Smooth muscle cell (in vitro differentiated cells): Measurements from ENCODE around the gene DAGLB. TPM values are rescaled to one million over a fixed set of nuclear protein-coding genes. Genes with fewer than 3 reads are reported as not detected.

Experiments
- DNase-seq: peaks from one replicate; lab custom pipeline; 2025; ENCODE audit not compliant: unreplicated experiment; lab: John Stamatoyannopoulos, UW
- H2AFZ ChIP-seq: fragments of 200-600 bp; sonication (generic); 2 replicates; pipeline ENCODE4 v1.6.0; 2016; ENCODE audit warnings: antibody characterized with exemption, low read depth, mild to moderate bottlenecking
- H3F3A ChIP-seq: fragments of 200-600 bp; sonication (generic); 2 replicates; pipeline ENCODE4 v1.6.0; 2017; ENCODE audit warnings: antibody characterized with exemption, low read depth
- H3K27ac ChIP-seq: fragments of 200-600 bp; sonication (generic); 2 replicates; pipeline ENCODE4 v1.5.1; 2016; ENCODE audit warnings: low read depth, mild to moderate bottlenecking
- H3K27me3 ChIP-seq: fragments of 200-600 bp; sonication (generic); 2 replicates; pipeline ENCODE4 v1.6.1; 2016; ENCODE audit warnings: low read depth, mild to moderate bottlenecking
- H3K36me3 ChIP-seq: fragments of 200-600 bp; sonication (generic); 2 replicates; pipeline ENCODE4 v1.5.1; 2016; ENCODE audit warnings: low read depth
- H3K4me1 ChIP-seq: fragments of 200-600 bp; sonication (generic); 2 replicates; pipeline ENCODE4 v1.5.1; 2016; ENCODE audit warnings: low read depth
- H3K4me2 ChIP-seq: fragments of 200-600 bp; sonication (generic); 2 replicates; pipeline ENCODE4 v1.6.0; 2016; ENCODE audit warnings: mild to moderate bottlenecking
- H3K4me3 ChIP-seq: fragments of 200-600 bp; sonication (generic); 2 replicates; pipeline ENCODE4 v1.5.1; 2016; ENCODE audit warnings: mild to moderate bottlenecking
- H3K79me2 ChIP-seq: fragments of 200-600 bp; sonication (generic); 2 replicates; pipeline ENCODE4 v1.6.0; 2016; ENCODE audit warnings: low read depth, mild to moderate bottlenecking
- H3K9ac ChIP-seq: fragments of 200-600 bp; sonication (generic); 2 replicates; pipeline ENCODE4 v1.6.0; 2016; ENCODE audit warnings: low read depth
- H3K9me3 ChIP-seq: fragments of 200-600 bp; sonication (generic); replicated peaks from 2 replicates; pipeline ENCODE4 v1.5.1; 2016; ENCODE audit warnings: low read depth
- H4K20me1 ChIP-seq: fragments of 200-600 bp; sonication (generic); 2 replicates; pipeline ENCODE4 v1.6.0; 2016; ENCODE audit warnings: low read depth
- WGBS: methylation state at CpG from one replicate; pipeline ENCODE4 v1.1.7; 2016; ENCODE audit warnings: low lambda C conversion rate; 5-methylcytosine and 5-hydroxymethylcytosine counted together
- polyA plus RNA-seq: library from polyadenylated mRNA; unstranded; fragments of >200 nt; fragmentation: Nextera tagmentation; extraction: Ambion mirVana; gene quantifications from 2 replicates; pipeline ENCODE4 v1.2.1, GENCODE V29; 2016
- total RNA-seq: library from RNA; depleted of rRNA; stranded (reverse); fragments of >200 nt; gene quantifications from 2 replicates; pipeline ENCODE4 v1.2.3, GENCODE V29; 2014
- TF ChIP-seq, protein P1 (sequence below): fragments of 200-600 bp; sonication (generic); IDR thresholded peaks from 2 replicates; pipeline ENCODE4 v1.5.1; 2017; ENCODE audit warnings: borderline replicate concordance, mild to moderate bottlenecking, antibody characterized with exemption; ENCODE audit not compliant: insufficient read depth, poor library complexity, severe bottlenecking

Gene DAGLB
- total and polyA plus RNA-seq, 2 experiments from 2014 or later: 14.1 to 21.3 TPM

DNA sequence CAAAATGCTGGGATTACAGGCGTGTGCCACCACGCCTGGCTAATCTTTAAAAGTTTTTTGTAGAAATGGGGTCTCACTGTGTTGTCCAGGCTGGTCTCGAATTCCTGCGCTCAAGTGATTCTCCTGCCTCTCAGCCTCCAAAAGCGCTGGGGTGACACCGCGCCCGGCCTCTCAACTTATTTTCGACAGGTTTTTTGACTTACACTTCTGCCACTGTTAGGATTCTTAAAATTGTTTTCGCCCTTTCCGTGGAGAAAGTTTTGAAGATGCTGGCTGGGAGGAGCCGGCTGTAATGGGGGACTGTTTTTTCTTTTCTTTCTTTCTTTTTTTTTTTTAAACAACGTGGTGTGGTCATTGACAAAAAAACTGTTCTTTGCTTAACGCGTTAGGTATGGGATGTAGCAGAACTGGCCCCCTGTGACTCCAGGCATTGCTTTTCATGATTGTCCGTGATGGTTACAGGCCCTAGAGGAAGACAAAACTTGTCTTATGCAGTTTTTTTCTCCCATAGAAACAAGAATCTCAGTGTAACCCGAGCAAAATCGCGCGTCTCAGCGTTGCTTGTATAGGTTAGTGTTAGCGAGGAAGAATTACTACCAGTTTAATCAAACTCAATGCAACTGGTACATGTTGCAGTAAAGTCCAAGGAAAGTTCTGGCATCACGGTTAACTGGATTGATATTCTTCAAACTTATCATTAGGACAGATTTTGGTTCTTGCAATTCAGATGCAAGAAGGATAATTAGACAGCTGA is 72.2 kb downstream of the DAGLB start:
- Histone ChIP-seq H3K4me2 (peak overlapping the region; percentile 89), H3K9ac (peak overlapping the region; percentile 88), H3K27ac (peak overlapping the region; percentile 80), H3K4me3 (peak overlapping the region; percentile 92), H3F3A (peaks cover 7% of the 10 kb centered on the region), H3K4me1 (peaks cover 8% of the 10 kb centered on the region), H3K79me2 (peaks cover 58% of the 10 kb centered on the region), H4K20me1 (peaks cover 57% of the 10 kb centered on the region), H3K36me3 (no peaks in the 10 kb centered on the region), H3K9me3 (no peaks in the 10 kb centered on the region), H2AFZ (no peak overlapping the region), H3K27me3 (no peaks in the 10 kb centered on the region)
- DNase-seq: no peak
- TF ChIP-seq, protein P1, sequence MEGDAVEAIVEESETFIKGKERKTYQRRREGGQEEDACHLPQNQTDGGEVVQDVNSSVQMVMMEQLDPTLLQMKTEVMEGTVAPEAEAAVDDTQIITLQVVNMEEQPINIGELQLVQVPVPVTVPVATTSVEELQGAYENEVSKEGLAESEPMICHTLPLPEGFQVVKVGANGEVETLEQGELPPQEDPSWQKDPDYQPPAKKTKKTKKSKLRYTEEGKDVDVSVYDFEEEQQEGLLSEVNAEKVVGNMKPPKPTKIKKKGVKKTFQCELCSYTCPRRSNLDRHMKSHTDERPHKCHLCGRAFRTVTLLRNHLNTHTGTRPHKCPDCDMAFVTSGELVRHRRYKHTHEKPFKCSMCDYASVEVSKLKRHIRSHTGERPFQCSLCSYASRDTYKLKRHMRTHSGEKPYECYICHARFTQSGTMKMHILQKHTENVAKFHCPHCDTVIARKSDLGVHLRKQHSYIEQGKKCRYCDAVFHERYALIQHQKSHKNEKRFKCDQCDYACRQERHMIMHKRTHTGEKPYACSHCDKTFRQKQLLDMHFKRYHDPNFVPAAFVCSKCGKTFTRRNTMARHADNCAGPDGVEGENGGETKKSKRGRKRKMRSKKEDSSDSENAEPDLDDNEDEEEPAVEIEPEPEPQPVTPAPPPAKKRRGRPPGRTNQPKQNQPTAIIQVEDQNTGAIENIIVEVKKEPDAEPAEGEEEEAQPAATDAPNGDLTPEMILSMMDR: no peak
- 2% methylated on average over 23 of the region's 23 CpGs for WGBS

DNA sequence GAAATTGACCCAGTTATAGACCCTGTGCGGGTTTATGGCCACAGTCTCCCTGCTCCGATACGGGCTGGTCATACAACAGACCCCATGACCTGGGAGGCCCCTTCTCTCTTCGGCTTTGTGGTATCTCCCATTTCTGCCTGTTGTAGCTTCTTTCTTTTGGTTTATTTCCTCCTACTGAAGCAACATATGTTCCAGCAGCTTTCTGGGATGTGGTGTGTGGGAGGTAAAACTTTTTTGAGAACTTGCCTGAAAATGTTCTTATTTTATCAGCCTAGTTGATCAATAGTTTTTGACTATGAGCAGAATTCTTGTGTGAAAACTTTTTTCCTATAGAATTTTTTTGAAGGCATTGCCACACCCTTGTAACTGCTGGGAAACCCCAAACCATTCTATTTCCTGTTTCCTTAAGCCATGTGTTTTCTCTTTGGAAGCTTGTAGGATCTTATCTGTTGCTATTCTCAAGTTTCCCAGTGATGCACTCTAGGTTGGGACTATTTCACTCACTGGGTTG is 80.0 kb downstream of the DAGLB start:
- TF ChIP-seq, protein P1: no peak
- H3K79me2 ChIP-seq: no peaks in the 10 kb centered on the region
- no peaks in the 10 kb centered on the region for H3K4me1 ChIP-seq
- no peaks in the 10 kb centered on the region for H3K9me3 ChIP-seq
- peak overlapping the region; percentile 85 for H2AFZ ChIP-seq
- 73% methylated on average over 4 of the region's 4 CpGs for WGBS
- H3F3A ChIP-seq: no peaks in the 10 kb centered on the region
- no peaks in the 10 kb centered on the region for H4K20me1 ChIP-seq
- H3K27me3 ChIP-seq: no peaks in the 10 kb centered on the region
- H3K4me3 ChIP-seq: no peak overlapping the region
- H3K27ac ChIP-seq: peak overlapping the region; percentile 78
- H3K36me3 ChIP-seq: no peaks in the 10 kb centered on the region
- no peak for DNase-seq
- H3K9ac ChIP-seq: no peak overlapping the region
- H3K4me2 ChIP-seq: peak overlapping the region; percentile 24

DNA sequence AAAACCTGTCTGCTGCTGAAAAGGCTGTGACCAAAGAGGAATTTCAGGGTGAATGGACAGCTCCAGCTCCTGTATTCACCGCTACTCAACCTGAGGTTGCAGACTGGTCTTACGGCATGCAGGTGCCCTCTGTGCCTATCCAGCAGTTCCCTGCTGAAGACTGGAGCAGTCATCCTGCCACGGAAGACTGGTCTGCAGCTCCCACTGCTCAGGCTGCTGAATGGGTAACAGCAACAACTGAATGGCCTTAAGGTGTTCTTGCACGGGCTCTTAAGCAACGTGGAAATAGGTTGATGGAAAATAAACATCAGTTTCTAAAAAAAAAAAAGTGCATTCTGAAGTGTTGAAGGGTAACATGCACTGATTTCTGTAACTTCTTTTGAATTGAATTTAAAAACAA is 82.3 kb downstream of the DAGLB start:
- Histone ChIP-seq H3K4me3 (no peak overlapping the region), H3K9ac (no peak overlapping the region), H2AFZ (no peak overlapping the region), H3K4me2 (no peak overlapping the region), H3K9me3 (no peaks in the 10 kb centered on the region), H3K4me1 (no peaks in the 10 kb centered on the region), H3K27me3 (no peaks in the 10 kb centered on the region), H3F3A (no peaks in the 10 kb centered on the region), H3K79me2 (no peaks in the 10 kb centered on the region), H3K27ac (no peak overlapping the region), H3K36me3 (no peaks in the 10 kb centered on the region), H4K20me1 (no peaks in the 10 kb centered on the region)
- 89% methylated on average over 5 of the region's 5 CpGs for WGBS
- no peak for DNase-seq
- TF ChIP-seq, protein P1: no peak
